Adrenal gland (tissue), 5 donors: Measurements from ENCODE around the gene CSRNP2.

Experiments used
- CTCF ChIP-seq, 6 experiments: fragments of 450-650 bp in 4 of 6; fragments of 200-600 bp in 2 of 6; sonication (generic) in 1 of 6; IDR thresholded peaks; 1 replicate in 5 of 6; 2 replicates in 1 of 6; pipeline versions ENCODE4 v1.5.1 to v1.8.0; 2016 to 2021; ENCODE audit warnings: antibody characterized with exemption in 6 of 6, mild to moderate bottlenecking in 2 of 6, moderate library complexity in 1 of 6
- POLR2A ChIP-seq, 2 donors: fragments of 450-650 bp; IDR thresholded peaks; one replicate each; pipeline ENCODE4 v1.6.1; 2017; ENCODE audit warnings: antibody characterized with exemption in 2 of 2, mild to moderate bottlenecking in 2 of 2, moderate library complexity in 1 of 2
- donor health status: DM: no; HTN: no; CAD: no.

- TF ChIP-seq CTCF (IDR thresholded peaks at IDR 0.05) (no peak), POLR2A (IDR thresholded peaks at IDR 0.05) (no peak)
Measured at GRCh38 chr12:51127050-51127729, 43.8 kb upstream of the CSRNP2 start.
